Activated T-helper 1 cell treated with anti-CD3 and anti-CD28 coated beads, Interleukin-2, amount 50 U/mL, for 16 hours (primary cell): ENCODE measurements around the gene PRM2.
"Not testable (repeated sequence)": the region's sequence is repeated elsewhere in the genome, so short reads cannot be mapped to it uniquely, and the experiment has no call there.

ENCODE experiments used
- DNase-seq, 2 donors: peaks; one replicate each; pipeline ENCODE4 v3.0.0-alpha.2; 2020; ENCODE audit warnings: low read depth in 1 of 2, low spot score in 1 of 2

The PRM2 gene

GRCh38 chr16:11290102-11290893, 14.0 kb upstream of the PRM2 start:
- DNase-seq = no peak

GRCh38 chr16:11289696-11290095, 13.4 kb upstream of the PRM2 start:
- DNase-seq = not testable (repeated sequence)

GRCh38 chr16:11289202-11289601, 12.9 kb upstream of the PRM2 start:
- DNase-seq = no peak

GRCh38 chr16:11285842-11286241, 9.6 kb upstream of the PRM2 start:
- DNase-seq = no peak

- DNase-seq = no peak
These were observed 7.6 kb upstream of the PRM2 start for GRCh38 chr16:11283820-11284248.

GRCh38 chr16:11280616-11281522, 4.6 kb upstream of the PRM2 start, which contains the start of gene PRM1:
Gene PRM1 (minus strand): TSS chr16:11281330. CDS start chr16:11281238, 92 bp downstream.
- DNase-seq = no peak

- DNase-seq = no peak
These were observed 2.7 kb upstream of the PRM2 start for GRCh38 chr16:11278681-11279628.

- DNase-seq = no peak
These were observed 1.5 kb upstream of the PRM2 start for GRCh38 chr16:11277607-11278337.

GRCh38 chr16:11276896-11277593, 765 bp upstream of the PRM2 start:
- DNase-seq = no peak

- no peak for DNase-seq
These were observed 1.3 kb downstream of the PRM2 start for GRCh38 chr16:11274964-11275363.

- DNase-seq = no peak
These were observed 2.5 kb downstream of the PRM2 start for GRCh38 chr16:11273721-11274324.

- no peak for DNase-seq
These were observed 3.2 kb downstream of the PRM2 start, which contains the start of gene PRM3 for GRCh38 chr16:11272921-11273720. Gene PRM3 (minus strand): TSS chr16:11273629. CDS start chr16:11273595, 34 bp downstream.

- DNase-seq = no peak
These were observed 3.8 kb downstream of the PRM2 start for GRCh38 chr16:11272484-11272883.

GRCh38 chr16:11271610-11272009, 4.7 kb downstream of the PRM2 start:
- DNase-seq = no peak

GRCh38 chr16:11270602-11271162, 5.6 kb downstream of the PRM2 start:
- DNase-seq = no peak

GRCh38 chr16:11268921-11269375, 7.3 kb downstream of the PRM2 start, which contains the start of gene TNP2:
Gene TNP2 (minus strand): TSS chr16:11269325. CDS start chr16:11269262, 63 bp downstream.
- DNase-seq = no peak

- DNase-seq = no peak
These were observed 11.2 kb downstream of the PRM2 start for GRCh38 chr16:11265124-11265523.
